ENCODE measurements around the gene GSTCD. TPM values are rescaled to one million over a fixed set of nuclear protein-coding genes. Genes with fewer than 3 reads are reported as not detected.

GSTCD gene
- total RNA-seq, 1 experiment from 2014 or later: 22.5 TPM

- POLR2A ChIA-PET: no interaction called here
- TF ChIP-seq SRF (IDR thresholded peaks at IDR 0.05; ENCODE audit: low read depth) (no peak), RAD21 (IDR thresholded peaks at IDR 0.05; ENCODE audit: low read depth) (no peak), JUND (IDR thresholded peaks at IDR 0.05) (no peak), POLR2AphosphoS5 (IDR thresholded peaks at IDR 0.05; ENCODE audit: low read depth, low read length) (no peak), ATF3 (IDR thresholded peaks at IDR 0.05) (no peak), CEBPB (IDR thresholded peaks at IDR 0.05; ENCODE audit: low read depth) (no peak), ELF1 (IDR thresholded peaks at IDR 0.05; ENCODE audit: borderline replicate concordance, low read depth) (no peak), EZH2phosphoT487 (IDR thresholded peaks at IDR 0.05; ENCODE audit: borderline replicate concordance) (no peak), TCF7L2 (IDR thresholded peaks at IDR 0.05; ENCODE audit: borderline replicate concordance, extremely low read depth, insufficient read depth, insufficient read length) (no peak), SIN3A (IDR thresholded peaks at IDR 0.05; ENCODE audit: low read depth) (no peak), FOSL1 (IDR thresholded peaks at IDR 0.05; ENCODE audit: low read depth) (no peak), EGR1 (IDR thresholded peaks at IDR 0.05; ENCODE audit: low read depth) (no peak), ZNF274 (IDR thresholded peaks at IDR 0.05; ENCODE audit: low read depth, low read length) (no peak), REST (IDR thresholded peaks at IDR 0.05; ENCODE audit: low read depth) (no peak), MAX (IDR thresholded peaks at IDR 0.05) (no peak), YY1 (IDR thresholded peaks at IDR 0.05; ENCODE audit: extremely low read depth, insufficient replicate concordance, low read depth, low read length) (no peak)
- no peak overlapping the region for H3K27ac ChIP-seq (ENCODE audit: low read depth, low read length)
- ATAC-seq: no peak
- no peak overlapping the region for H3K4me2 ChIP-seq (ENCODE audit: low read length)
- no peak overlapping the region for H2AFZ ChIP-seq (ENCODE audit: low read depth, low read length, poor library complexity, severe bottlenecking)
- H3K9ac ChIP-seq (ENCODE audit: low read length): no peak overlapping the region
- H3K9me2 ChIP-seq (ENCODE audit: insufficient read depth): no peaks in the 10 kb centered on the region
- H3K79me2 ChIP-seq (ENCODE audit: insufficient read depth, low read length): no peaks in the 10 kb centered on the region
- H3K9me3 ChIP-seq (ENCODE audit: control insufficient read depth in 1 of 2, insufficient read depth in 1 of 2, low read depth in 1 of 2, low read length in 2 of 2): 0 out of 4 replicates have a peak, but pooled peaks cover 0 to 3% of the 10 kb centered on the region in 2 experiments
- no peaks in the 10 kb centered on the region for H3K36me3 ChIP-seq (ENCODE audit: control insufficient read depth in 1 of 2, insufficient read depth in 2 of 2, low read length in 2 of 2)
- CTCF ChIA-PET: no interaction called here
- no peak for DNase-seq (ENCODE audit: low read depth, low spot score)
- no peaks in the 10 kb centered on the region for H3K27me3 ChIP-seq (ENCODE audit: insufficient read depth, low read length)
- no peak overlapping the region for H3K4me3 ChIP-seq (replicated peaks in 1 of 2; ENCODE audit: low read depth in 1 of 2, low read length in 2 of 2)
- RAD21 ChIA-PET (ENCODE audit: low non-redundant PET in 1 of 2, low total read pairs in 2 of 2, uncharacterized antibody in 2 of 2, unreplicated experiment in 2 of 2): no interaction called here
- no TSS peak for BruUV-seq (replicated peaks)
- H3K4me1 ChIP-seq (ENCODE audit: control insufficient read depth in 1 of 2, insufficient read depth in 2 of 2, low read length in 2 of 2): no peaks in the 10 kb centered on the region
- no peaks in the 10 kb centered on the region for H4K20me1 ChIP-seq (ENCODE audit: insufficient read depth)
- intact Hi-C loops (cut with micrococcal nuclease): no loop called here
Observed at GRCh38 chr4:105741548-105741947, 33.0 kb downstream of the GSTCD start.

All from HCT116 (cell line).